ENCODE data around the gene CD69. TPM values are rescaled to one million over a fixed set of nuclear protein-coding genes. Genes with fewer than 3 reads are reported as not detected.

CD69 gene
- total RNA-seq (2014; rRNA removed; shearing (Covaris generic)): not detected in 2 replicates
- not detected in 2 replicates for polyA plus RNA-seq (2016; fragmentation: Nextera tagmentation; extraction: Ambion mirVana)

DNA sequence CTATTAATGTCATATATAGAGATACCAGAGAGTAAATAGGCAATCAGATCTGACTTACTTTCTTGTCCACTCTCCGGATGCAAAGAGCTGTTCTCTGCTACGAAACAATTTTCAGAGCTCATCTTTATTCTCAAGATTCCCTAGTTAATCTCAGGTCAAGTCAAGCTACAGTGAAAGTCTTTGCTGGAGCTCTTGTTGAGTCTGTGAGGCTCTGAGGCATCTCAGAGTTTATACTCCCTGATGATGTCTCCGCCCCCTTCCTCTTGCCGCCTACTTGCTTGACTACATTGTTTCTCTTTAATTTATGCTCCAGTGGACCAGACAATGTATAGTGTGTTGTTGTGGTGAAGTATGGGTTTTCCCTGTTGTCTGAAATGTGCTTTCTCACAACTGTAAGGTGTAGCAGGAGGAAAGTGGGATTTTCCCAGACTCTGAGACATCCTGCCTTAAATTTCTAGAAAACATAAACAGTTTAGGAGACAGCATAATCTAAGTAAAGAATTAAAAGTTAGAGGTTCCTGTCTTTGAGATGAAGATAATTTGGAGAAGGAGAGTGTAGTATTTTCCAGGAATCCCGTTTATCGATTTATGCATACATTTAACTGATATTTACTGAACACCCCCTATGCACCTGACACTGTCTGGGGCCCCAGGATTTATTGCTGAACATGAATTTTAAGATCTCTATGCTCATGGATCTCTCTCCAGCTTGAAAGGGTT is at the start of gene CD69:
TSS of gene CD69 (minus strand) at position 203 of the 720 bp plus-strand sequence. CDS start at position 122, 81 bp downstream.
- Histone ChIP-seq H3K36me3 (ENCODE audit: low read depth) (no peaks in the 10 kb centered on the region), H3K4me2 (ENCODE audit: unreplicated experiment) (no peak within 1 kb of the TSS), H2AFZ (no peak within 1 kb of the TSS), H3K9me3 (ENCODE audit: low read depth) (no peaks in the 10 kb centered on the region), H3K9ac (no peak within 1 kb of the TSS), H3K4me3 (no peak within 1 kb of the TSS), H3K4me1 (ENCODE audit: insufficient read depth) (no peaks in the 10 kb centered on the region), H3K79me2 (ENCODE audit: insufficient read depth) (no peaks in the 10 kb centered on the region), H4K20me1 (ENCODE audit: insufficient read depth) (no peaks in the 10 kb centered on the region), H3K27ac (no peak within 1 kb of the TSS), H3K9me2 (ENCODE audit: insufficient read depth) (no peaks in the 10 kb centered on the region), H3K27me3 (replicated peaks; ENCODE audit: insufficient read depth) (peaks cover 15% of the 10 kb centered on the region; the same call in 1 of the 2 replicates), H3F3A (ENCODE audit: insufficient read depth) (no peaks in the 10 kb centered on the region)
- in situ Hi-C loops (cut with MboI): no loop called here
- DNase-seq: no peak
- TF ChIP-seq EZH2 (IDR thresholded peaks at IDR 0.05; ENCODE audit: insufficient read depth, poor library complexity, severe bottlenecking) (no peak), EZH2phosphoT487 (IDR thresholded peaks at IDR 0.05; ENCODE audit: insufficient read depth, low read depth) (no peak)
- WGBS, 2 experiments (ENCODE audit: low coverage in 1 of 2, low lambda C conversion rate in 2 of 2, missing lambda C conversion rate in 2 of 2): 67 to 68% methylated on average over 6 of the region's 6 CpGs

DNA sequence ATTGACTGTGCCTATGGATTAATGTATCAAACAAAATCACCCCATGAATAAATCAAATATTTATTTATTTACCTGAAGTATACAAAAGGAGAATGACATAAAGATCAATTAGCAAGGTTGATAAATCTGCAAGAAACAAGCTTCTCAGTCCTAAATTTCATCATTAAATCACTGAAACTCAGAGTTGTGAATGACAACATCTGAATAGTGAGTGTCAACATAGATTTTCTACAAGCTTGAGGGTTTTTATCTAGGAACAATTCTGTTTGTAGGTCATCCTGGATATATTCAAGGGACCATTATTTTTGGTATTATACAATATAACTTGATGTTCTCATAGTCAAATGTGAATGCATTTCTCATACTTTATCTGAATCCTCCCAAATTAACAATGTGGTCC is 49.2 kb upstream of the CD69 start:
- Histone ChIP-seq H2AFZ (no peak overlapping the region), H3K79me2 (ENCODE audit: insufficient read depth) (no peaks in the 10 kb centered on the region), H3K36me3 (ENCODE audit: low read depth) (no peaks in the 10 kb centered on the region), H3K27ac (no peak overlapping the region), H3F3A (ENCODE audit: insufficient read depth) (no peaks in the 10 kb centered on the region), H3K9ac (no peak overlapping the region), H3K4me1 (ENCODE audit: insufficient read depth) (no peaks in the 10 kb centered on the region), H3K4me3 (no peak overlapping the region), H3K4me2 (ENCODE audit: unreplicated experiment) (no peak overlapping the region), H3K27me3 (replicated peaks; ENCODE audit: insufficient read depth) (no peaks in the 10 kb centered on the region), H3K9me3 (ENCODE audit: low read depth) (no peaks in the 10 kb centered on the region), H3K9me2 (ENCODE audit: insufficient read depth) (no peaks in the 10 kb centered on the region), H4K20me1 (ENCODE audit: insufficient read depth) (no peaks in the 10 kb centered on the region)
- in situ Hi-C loops (cut with MboI): loop anchor here (25.0 kb wide), 1 partner anchor 327 kb away; the partner anchor contains the start of gene CLEC7A
- no peak for DNase-seq
- TF ChIP-seq EZH2 (IDR thresholded peaks at IDR 0.05; ENCODE audit: insufficient read depth, poor library complexity, severe bottlenecking) (no peak), EZH2phosphoT487 (IDR thresholded peaks at IDR 0.05; ENCODE audit: insufficient read depth, low read depth) (no peak)

DNA sequence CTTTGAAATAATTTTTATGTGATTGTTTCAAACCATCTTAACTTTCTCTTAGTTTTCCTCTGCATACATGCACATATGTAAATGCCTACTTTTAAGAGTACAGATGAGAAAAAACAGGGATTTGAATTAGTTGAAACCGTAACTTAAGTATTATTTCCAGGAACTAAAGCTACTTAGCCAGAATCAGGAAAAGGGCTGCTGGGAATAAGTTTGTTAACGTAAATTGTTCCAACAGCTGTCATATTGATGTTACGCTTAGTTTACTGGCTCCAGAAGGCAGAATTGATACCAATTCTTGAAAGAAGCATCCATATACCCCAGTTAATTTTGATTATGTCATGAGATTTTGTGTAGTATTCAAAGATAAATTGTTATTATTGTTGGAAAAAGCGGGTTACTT is 48.6 kb upstream of the CD69 start:
- H3K4me3 ChIP-seq: no peak overlapping the region
- no peak overlapping the region for H3K27ac ChIP-seq
- DNase-seq: no peak
- no peaks in the 10 kb centered on the region for H3F3A ChIP-seq (ENCODE audit: insufficient read depth)
- H3K9me3 ChIP-seq (ENCODE audit: low read depth): no peaks in the 10 kb centered on the region
- WGBS, 2 experiments (ENCODE audit: low coverage in 1 of 2, low lambda C conversion rate in 2 of 2, missing lambda C conversion rate in 2 of 2): 83 to 88% methylated on average over 4 of the region's 4 CpGs
- no peaks in the 10 kb centered on the region for H4K20me1 ChIP-seq (ENCODE audit: insufficient read depth)
- TF ChIP-seq EZH2 (IDR thresholded peaks at IDR 0.05; ENCODE audit: insufficient read depth, poor library complexity, severe bottlenecking) (no peak), EZH2phosphoT487 (IDR thresholded peaks at IDR 0.05; ENCODE audit: insufficient read depth, low read depth) (no peak)
- H3K9ac ChIP-seq: no peak overlapping the region
- in situ Hi-C loops (cut with MboI): loop anchor here (25.0 kb wide), 1 partner anchor 328 kb away; the partner anchor contains the start of gene CLEC7A
- no peaks in the 10 kb centered on the region for H3K4me1 ChIP-seq (ENCODE audit: insufficient read depth)
- H3K27me3 ChIP-seq (replicated peaks; ENCODE audit: insufficient read depth): no peaks in the 10 kb centered on the region
- no peak overlapping the region for H2AFZ ChIP-seq
- no peaks in the 10 kb centered on the region for H3K79me2 ChIP-seq (ENCODE audit: insufficient read depth)
- no peaks in the 10 kb centered on the region for H3K9me2 ChIP-seq (ENCODE audit: insufficient read depth)
- no peaks in the 10 kb centered on the region for H3K36me3 ChIP-seq (ENCODE audit: low read depth)
- no peak overlapping the region for H3K4me2 ChIP-seq (ENCODE audit: unreplicated experiment)

DNA sequence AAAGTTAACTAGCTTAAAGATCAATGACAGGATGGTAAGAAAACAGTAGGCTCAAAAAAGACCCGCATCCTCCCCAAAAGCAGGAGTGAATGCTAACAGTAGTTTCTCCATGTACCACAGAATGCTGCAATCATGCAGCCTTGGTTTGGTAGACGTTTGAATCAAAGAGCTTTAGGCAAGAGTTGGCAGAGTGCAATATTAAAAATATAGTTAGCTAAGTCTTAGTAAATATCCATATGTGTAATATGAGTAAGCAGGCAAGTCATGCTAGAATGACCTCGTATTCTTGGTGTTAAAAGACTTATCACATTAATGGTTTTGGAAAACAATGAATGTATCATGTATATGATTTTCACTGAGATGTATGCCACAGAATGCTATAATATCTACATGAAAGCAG is 47.8 kb upstream of the CD69 start:
- H3K9me2 ChIP-seq (ENCODE audit: insufficient read depth): no peaks in the 10 kb centered on the region
- no peak for DNase-seq
- H3K36me3 ChIP-seq (ENCODE audit: low read depth): no peaks in the 10 kb centered on the region
- no peaks in the 10 kb centered on the region for H3K4me1 ChIP-seq (ENCODE audit: insufficient read depth)
- no peaks in the 10 kb centered on the region for H3K9me3 ChIP-seq (ENCODE audit: low read depth)
- WGBS, 2 experiments (ENCODE audit: low coverage in 1 of 2, low lambda C conversion rate in 2 of 2, missing lambda C conversion rate in 2 of 2): 58% methylated on average over 3 of the region's 3 CpGs
- no peak overlapping the region for H3K4me2 ChIP-seq (ENCODE audit: unreplicated experiment)
- H3K9ac ChIP-seq: no peak overlapping the region
- in situ Hi-C loops (cut with MboI): loop anchor here (25.0 kb wide), 1 partner anchor 329 kb away; the partner anchor contains the start of gene CLEC7A
- H3K27ac ChIP-seq: no peak overlapping the region
- TF ChIP-seq EZH2 (IDR thresholded peaks at IDR 0.05; ENCODE audit: insufficient read depth, poor library complexity, severe bottlenecking): no peak
- no peak for TF ChIP-seq EZH2phosphoT487 (IDR thresholded peaks at IDR 0.05; ENCODE audit: insufficient read depth, low read depth)
- H3K27me3 ChIP-seq (replicated peaks; ENCODE audit: insufficient read depth): no peaks in the 10 kb centered on the region
- no peaks in the 10 kb centered on the region for H3F3A ChIP-seq (ENCODE audit: insufficient read depth)
- no peaks in the 10 kb centered on the region for H3K79me2 ChIP-seq (ENCODE audit: insufficient read depth)
- no peak overlapping the region for H3K4me3 ChIP-seq
- H2AFZ ChIP-seq: no peak overlapping the region
- H4K20me1 ChIP-seq (ENCODE audit: insufficient read depth): no peaks in the 10 kb centered on the region

All from GM23248 (cell line).